OCI-LY7 (cell line): ENCODE measurements around the gene OR2H1.

ENCODE experiments used
- CTCF ChIP-seq: fragments of 200-600 bp; sonication (generic); conservative IDR thresholded peaks from 2 replicates; pipeline ENCODE4 v1.5.1; 2014; ENCODE audit warnings: mild to moderate bottlenecking, antibody characterized with exemption, low read length, moderate library complexity, mixed read lengths
- EZH2phosphoT487 ChIP-seq: fragments of 200-600 bp; sonication (generic); IDR thresholded peaks from 2 replicates; pipeline ENCODE4 v1.6.1; 2018; ENCODE audit warnings: low read depth, borderline replicate concordance, mild to moderate bottlenecking, mixed run types, antibody characterized with exemption, low read length, moderate library complexity, mixed read lengths

- TF ChIP-seq CTCF (no peak), EZH2phosphoT487 (no peak)
Observed at GRCh38 chr6:29477923-29478450, 21.0 kb downstream of the OR2H1 start.
